Anterior cingulate cortex (tissue), 58 donors: ENCODE data around the gene PID1.

Experiments used
- DNase-seq, 58 donors: peaks; one replicate each; lab custom pipeline; 2025; lab: John Stamatoyannopoulos, UW

The PID1 gene

GRCh38 chr2:229265727-229266126 is 5.4 kb downstream of the PID1 start:
- DNase-seq = no peak

GRCh38 chr2:229261599-229261998 is 9.5 kb downstream of the PID1 start:
- no peak for DNase-seq

- no peak for DNase-seq
Measured at GRCh38 chr2:229261076-229261475, 10.0 kb downstream of the PID1 start.

DNA sequence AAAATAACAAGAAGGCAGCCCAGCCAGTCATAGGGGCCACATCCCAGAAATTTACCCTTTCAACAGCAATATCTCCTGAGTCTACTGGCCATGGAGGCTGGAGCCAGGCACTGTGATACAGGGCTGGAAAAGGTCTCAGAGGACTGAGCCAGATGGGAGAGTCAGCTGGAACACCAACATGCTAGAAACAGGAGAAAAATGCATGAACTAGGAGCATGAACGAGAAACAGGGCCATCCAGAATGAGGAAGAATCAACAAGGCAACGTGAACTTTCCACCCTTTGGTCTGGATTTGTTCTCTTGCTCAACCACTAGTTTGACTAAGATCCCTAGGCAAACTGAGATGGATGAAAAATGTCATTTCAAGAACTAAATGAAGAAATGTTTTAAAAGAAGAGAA is 13.1 kb downstream of the PID1 start:
- no peak for DNase-seq

DNA sequence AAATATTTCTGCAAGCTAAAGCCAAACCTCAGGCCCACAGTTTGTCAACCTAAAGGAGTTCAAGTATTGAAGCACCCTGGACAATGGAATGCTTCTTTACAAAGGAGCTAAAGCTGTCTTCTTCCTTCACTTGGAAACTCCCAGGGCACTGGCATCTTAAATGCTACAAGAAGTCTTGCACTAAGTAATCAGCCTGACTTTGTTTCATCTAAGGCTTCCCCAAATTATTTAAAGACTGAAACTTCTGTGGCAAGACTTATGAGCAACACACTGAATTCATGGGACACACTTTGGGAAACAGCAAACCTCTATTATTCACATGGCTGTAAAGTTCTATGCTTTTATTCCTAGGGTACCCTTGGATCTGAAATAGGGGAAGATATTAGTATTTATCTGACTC is 14.7 kb downstream of the PID1 start:
- no peak for DNase-seq

- no peak for DNase-seq
Measured at GRCh38 chr2:229254206-229254605, 16.9 kb downstream of the PID1 start.

DNA sequence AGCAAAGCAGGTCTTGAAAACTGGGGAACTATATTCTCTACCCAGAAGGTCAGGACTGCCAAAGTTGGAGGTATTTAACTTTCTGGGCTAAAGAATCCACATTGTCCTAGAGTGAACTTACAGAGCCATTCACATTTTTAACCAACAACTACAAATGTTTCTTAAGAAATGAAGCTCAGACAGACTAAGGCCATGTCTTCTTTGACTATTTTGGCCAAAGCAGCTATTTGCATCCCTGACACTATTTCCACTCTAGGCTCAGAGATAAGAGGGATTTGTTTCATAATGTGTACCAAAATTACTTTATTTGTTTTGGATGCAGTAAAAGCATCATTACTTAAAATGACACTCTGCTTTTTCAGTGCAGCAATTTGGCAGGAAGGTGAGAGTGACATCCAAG is 18.1 kb downstream of the PID1 start:
- DNase-seq = no peak

- no peak for DNase-seq
Measured at GRCh38 chr2:229252280-229252679, 18.8 kb downstream of the PID1 start.

DNA sequence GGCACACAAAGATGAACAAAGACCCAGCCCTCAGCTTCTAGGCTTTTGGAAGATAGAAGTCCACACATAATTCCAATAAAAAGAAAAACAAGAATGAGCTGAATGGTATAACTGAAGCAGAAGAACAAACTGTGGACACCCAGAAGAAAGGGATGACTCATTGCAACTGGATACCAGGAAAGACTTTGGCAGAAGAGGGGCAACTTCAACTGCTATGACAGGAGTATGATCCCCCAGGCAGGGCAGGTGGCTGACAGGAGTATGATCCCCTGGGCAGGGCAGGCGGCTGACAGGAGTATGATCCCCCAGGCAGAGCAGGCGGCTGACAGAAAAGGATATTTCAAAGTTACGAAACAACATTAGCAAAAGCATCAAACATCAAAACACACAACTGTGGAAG is 21.6 kb downstream of the PID1 start:
- DNase-seq = no peak

DNA sequence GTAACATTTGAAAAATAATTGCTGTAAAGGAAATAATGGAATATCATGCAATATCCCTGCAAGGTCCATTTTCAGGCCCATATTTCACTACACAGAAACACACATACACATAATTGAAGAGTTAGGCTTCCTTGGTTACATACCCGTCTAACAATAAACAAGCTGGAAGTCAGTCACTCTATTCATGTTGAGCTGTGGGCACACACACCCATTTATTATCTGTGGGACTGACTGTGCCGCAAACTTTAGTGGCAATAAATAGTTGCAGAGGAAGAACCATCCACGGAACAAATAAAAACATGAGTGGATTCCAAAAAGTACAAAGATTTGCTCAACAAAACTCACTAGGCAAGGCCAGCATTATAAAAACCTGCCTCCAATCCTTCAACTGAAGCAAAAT is 24.8 kb downstream of the PID1 start:
- DNase-seq = no peak

- peak in 5 of 58 donors; percentile 2 to 39 (median 23) for DNase-seq
Measured at GRCh38 chr2:229244975-229245374, 26.1 kb downstream of the PID1 start.

GRCh38 chr2:229243890-229244560 is 27.1 kb downstream of the PID1 start:
- no peak for DNase-seq

GRCh38 chr2:229240984-229241491 is 30.0 kb downstream of the PID1 start:
- no peak for DNase-seq

GRCh38 chr2:229239021-229239420 is 32.1 kb downstream of the PID1 start:
- no peak for DNase-seq

DNA sequence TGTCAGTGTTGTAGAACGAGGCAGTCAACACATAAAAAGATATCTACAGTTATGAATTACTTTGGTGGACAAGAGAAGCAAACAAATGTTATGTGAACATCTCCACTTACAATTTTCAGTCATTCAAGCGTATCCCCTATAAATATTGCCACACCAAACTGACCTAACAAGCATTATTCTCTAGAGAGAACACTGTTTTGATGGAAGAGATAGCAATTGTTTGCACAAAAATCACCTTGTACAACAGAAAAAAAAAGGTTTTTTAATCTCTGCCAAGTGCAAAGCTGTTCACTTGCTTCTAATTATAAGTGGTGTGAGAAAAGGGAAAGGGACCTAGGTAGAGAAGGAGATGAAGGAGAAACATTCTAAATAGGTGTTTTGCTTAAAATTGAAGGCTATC is 33.8 kb downstream of the PID1 start:
- DNase-seq = no peak

DNA sequence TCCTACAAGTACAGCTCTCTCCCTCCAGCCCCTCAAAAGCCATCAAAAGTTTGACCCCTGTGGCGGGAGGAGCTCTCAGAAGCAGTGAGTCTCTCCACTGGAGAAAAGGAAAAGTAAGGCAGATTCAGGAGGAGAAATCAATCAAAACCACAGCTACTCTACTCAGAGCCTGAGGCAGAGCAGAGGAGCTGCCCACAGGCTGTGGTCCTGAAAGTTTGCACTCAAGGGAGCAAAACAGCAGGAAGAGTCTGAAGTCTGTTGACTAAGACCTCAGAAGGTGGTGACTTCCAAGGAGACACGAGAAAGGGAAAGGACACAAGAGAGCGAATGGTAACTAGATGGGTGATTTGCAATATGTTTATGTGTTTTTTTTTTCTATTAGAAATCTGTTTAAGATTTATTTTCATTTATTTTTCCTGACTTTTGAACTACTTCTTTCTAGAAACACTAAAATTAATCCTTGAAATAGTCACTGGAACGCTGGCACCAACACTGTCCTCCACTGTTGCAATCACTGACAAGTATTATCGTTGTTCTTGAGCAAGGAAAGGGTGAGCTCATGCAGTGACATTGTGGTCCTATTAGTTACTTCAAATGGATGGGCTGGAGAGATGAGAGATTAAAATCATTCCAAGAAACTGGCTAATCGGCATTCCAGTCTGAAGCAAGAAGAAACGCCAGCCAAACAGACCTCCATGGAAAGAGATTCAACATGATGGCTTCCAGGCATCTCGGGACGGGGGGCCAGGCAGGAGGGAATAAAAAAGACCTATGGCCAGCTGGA is 35.8 kb downstream of the PID1 start:
- no peak for DNase-seq

DNA sequence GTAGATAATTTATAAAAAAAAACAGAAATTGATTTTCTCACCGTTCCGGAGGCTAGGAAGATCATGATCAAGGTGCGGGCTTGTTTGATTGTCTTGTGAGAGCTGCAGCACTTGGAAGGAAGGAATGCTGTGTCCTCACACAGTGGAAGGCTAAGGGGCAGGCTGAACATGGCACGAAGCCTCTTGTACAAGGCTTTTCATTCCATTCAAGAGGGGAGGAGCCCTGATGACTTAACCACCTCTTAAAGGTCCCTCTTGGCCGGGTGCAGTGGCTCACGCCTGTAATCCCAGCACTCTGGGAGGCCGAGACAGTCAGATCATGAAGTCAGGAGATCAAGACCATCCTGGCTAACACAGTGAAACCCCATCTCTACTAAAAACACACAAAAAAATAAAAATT is 39.2 kb downstream of the PID1 start:
- no peak for DNase-seq

- no peak for DNase-seq
Measured at GRCh38 chr2:229231328-229231868, 39.7 kb downstream of the PID1 start.

- DNase-seq = no peak
Measured at GRCh38 chr2:229230911-229231310, 40.2 kb downstream of the PID1 start.

DNA sequence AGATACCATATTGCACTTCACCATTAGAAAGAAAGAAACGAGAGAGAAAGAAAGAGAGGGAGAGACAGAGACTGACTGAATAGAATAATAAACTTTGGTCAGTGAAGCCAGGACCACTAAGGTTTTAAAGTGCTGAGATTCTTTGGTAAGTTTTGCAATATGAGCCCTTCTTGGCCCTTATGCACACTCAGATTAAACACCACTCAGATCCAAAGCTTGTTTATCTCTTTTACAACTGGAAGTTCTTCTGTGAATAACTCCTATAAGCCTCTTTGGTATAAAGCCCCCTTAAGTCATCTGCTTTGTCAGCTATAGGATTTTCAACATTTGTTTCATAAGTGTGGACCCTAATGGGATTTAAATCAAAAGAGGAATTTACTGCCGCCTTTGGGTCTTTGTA is 40.8 kb downstream of the PID1 start:
- DNase-seq = no peak

- DNase-seq = no peak
Measured at GRCh38 chr2:229226382-229226781, 44.7 kb downstream of the PID1 start.

GRCh38 chr2:229223107-229223506 is 48.0 kb downstream of the PID1 start:
- DNase-seq = no peak
